Astrocyte of the cerebellum (primary cell): ENCODE data around the gene TBX10.

Experiments
- DNase-seq: peaks from one replicate; pipeline ENCODE4 v3.0.0-alpha.2; 2011; ENCODE audit warnings: low read depth
- H3K4me3 ChIP-seq: 2 replicates; pipeline ENCODE4 v1.5.1; 2011; ENCODE audit warnings: mild to moderate bottlenecking, low read depth, low read length, moderate library complexity
- in situ Hi-C: cut with HindIII; loops from 2 replicates; pipeline ENCODE4 v1.10.0; 2017; ENCODE audit warnings: low sequenced_read_pairs
- TF ChIP-seq, protein P1 (sequence below): IDR thresholded peaks from 2 replicates; pipeline ENCODE4 v1.5.1; 2012; ENCODE audit warnings: low read length, low read depth, moderate library complexity, mild to moderate bottlenecking; ENCODE audit errors: missing control alignments

Gene TBX10

GRCh38 chr11:67667490-67668191 is 28.1 kb upstream of the TBX10 start:
- no peak for DNase-seq
- H3K4me3 ChIP-seq = no peak overlapping the region
- in situ Hi-C loops = no loop called here
- TF ChIP-seq, protein P1, sequence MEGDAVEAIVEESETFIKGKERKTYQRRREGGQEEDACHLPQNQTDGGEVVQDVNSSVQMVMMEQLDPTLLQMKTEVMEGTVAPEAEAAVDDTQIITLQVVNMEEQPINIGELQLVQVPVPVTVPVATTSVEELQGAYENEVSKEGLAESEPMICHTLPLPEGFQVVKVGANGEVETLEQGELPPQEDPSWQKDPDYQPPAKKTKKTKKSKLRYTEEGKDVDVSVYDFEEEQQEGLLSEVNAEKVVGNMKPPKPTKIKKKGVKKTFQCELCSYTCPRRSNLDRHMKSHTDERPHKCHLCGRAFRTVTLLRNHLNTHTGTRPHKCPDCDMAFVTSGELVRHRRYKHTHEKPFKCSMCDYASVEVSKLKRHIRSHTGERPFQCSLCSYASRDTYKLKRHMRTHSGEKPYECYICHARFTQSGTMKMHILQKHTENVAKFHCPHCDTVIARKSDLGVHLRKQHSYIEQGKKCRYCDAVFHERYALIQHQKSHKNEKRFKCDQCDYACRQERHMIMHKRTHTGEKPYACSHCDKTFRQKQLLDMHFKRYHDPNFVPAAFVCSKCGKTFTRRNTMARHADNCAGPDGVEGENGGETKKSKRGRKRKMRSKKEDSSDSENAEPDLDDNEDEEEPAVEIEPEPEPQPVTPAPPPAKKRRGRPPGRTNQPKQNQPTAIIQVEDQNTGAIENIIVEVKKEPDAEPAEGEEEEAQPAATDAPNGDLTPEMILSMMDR = no peak

DNA sequence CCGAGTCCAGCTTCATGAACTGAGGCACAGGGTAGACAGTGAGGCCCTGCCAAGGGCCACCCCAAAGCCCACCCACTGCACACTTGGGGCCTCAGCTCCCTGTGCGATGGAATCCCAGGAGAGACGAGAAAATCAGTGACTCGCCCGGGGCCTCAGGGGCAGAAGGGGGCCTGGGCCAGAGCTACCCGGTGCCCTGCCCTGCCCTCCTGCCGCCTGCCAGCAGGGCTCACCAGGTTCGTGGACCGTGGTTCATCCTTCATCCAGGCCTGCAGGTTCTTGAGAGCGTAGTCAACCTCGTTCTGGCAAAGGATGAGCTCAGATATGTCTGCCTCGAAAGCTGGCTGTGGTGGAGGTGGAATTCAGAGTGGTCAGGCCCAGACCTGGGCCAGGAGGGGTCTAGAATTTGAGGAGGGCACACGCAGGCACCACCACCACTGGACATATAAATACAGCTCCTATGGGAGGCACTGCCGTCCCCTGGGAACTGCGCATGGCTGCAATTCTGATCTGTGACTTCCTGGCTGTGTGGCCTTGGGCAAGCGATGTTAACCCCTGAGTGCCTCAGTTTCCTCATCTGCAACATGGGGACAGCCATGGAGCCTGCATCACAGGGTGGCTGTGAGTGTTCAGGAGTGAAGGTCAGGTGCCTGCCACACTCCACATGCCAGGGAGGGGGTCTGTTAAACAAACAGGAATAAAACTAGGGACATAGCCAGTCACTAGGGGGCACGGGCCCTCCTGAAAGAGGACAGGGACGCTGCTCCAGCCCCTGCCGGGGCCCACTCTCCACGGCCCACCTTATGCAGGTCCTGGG is 27.3 kb upstream of the TBX10 start:
- H3K4me3 ChIP-seq = no peak overlapping the region
- TF ChIP-seq, protein P1 = no peak
- DNase-seq = no peak
- in situ Hi-C loops = no loop called here

- DNase-seq = no peak
- in situ Hi-C loops = no loop called here
- no peak overlapping the region for H3K4me3 ChIP-seq
- TF ChIP-seq, protein P1 = no peak
These were observed 26.7 kb upstream of the TBX10 start for GRCh38 chr11:67666303-67666645.

GRCh38 chr11:67665541-67666302 is 26.2 kb upstream of the TBX10 start:
- TF ChIP-seq, protein P1 = no peak
- in situ Hi-C loops = no loop called here
- no peak for DNase-seq
- H3K4me3 ChIP-seq = no peak overlapping the region

GRCh38 chr11:67664696-67665540 is 25.4 kb upstream of the TBX10 start:
- in situ Hi-C loops = no loop called here
- no peak for DNase-seq
- TF ChIP-seq, protein P1 = no peak
- no peak overlapping the region for H3K4me3 ChIP-seq

- TF ChIP-seq, protein P1 = no peak
- in situ Hi-C loops = no loop called here
- DNase-seq = no peak
- no peak overlapping the region for H3K4me3 ChIP-seq
These were observed 24.6 kb upstream of the TBX10 start for GRCh38 chr11:67664213-67664585.
